HCT116 (cell line): ENCODE results near the gene DIP2B. TPM values are rescaled to one million over a fixed set of nuclear protein-coding genes. Genes with fewer than 3 reads are reported as not detected.
A peak's percentile ranks its signal among the peaks of the same experiment; 100 is the strongest.

Source experiments
- ATAC-seq: fragments of 200-7000 bp; cut with Tn5 transposase; 2 replicates; pipeline ENCODE4 v1.9.1; 2020; ENCODE audit warnings: mild to moderate bottlenecking, moderate library complexity
- BruUV-seq: library from RNA; stranded (reverse); fragments of 400-500 nt; replicated peaks from 2 replicates; lab custom pipeline; 2021; lab: Mats Ljungman, UMichigan
- CTCF ChIA-PET: fragments of 300-600 bp; sonication (Branson Sonifier 250); formaldehyde crosslinking; loops from one replicate; lab custom pipeline; 2021; ENCODE audit warnings: antibody characterized with exemption; lab: Charles Lee
- POLR2A ChIA-PET: fragments of 300-600, 350-600 bp; sonication (Branson Sonifier 250); formaldehyde crosslinking; loops from one replicate; lab custom pipeline; 2021; ENCODE audit warnings: antibody characterized with exemption; lab: Charles Lee
- RAD21 ChIA-PET, 2 experiments: fragments of 300-600 bp; sonication (Branson Sonifier 250); formaldehyde crosslinking; loops; one replicate each; lab custom pipeline; 2023; ENCODE audit warnings: low total read pairs in 2 of 2; ENCODE audit not compliant: uncharacterized antibody in 2 of 2, unreplicated experiment in 2 of 2, low non-redundant PET in 1 of 2; lab: Charles Lee
- DNase-seq: peaks from one replicate; pipeline ENCODE4 v3.0.0-alpha.2; 2010; ENCODE audit warnings: low read depth, low spot score
- H2AFZ ChIP-seq: fragments of 200-600 bp; shearing (Covaris generic), sonication (generic); 2 replicates; pipeline ENCODE4 v1.6.1; 2017; ENCODE audit warnings: low read depth, mixed run types, mixed read lengths, antibody characterized with exemption, low read length; ENCODE audit not compliant: poor library complexity, severe bottlenecking
- H3K27ac ChIP-seq: 2 replicates; pipeline ENCODE4 v1.5.1; 2012; ENCODE audit warnings: low read depth, low read length
- H3K27me3 ChIP-seq: fragments of 200-600 bp; sonication (generic); 2 replicates; pipeline ENCODE4 v1.6.1; 2016; ENCODE audit warnings: mixed run types, low read length, mixed read lengths; ENCODE audit not compliant: insufficient read depth
- H3K36me3 ChIP-seq, 2 experiments: fragments of 200-500 bp in 1 of 2; fragments of 200-600 bp in 1 of 2; sonication (Bioruptor generic) in 1 of 2; sonication (generic) in 1 of 2; 2 replicates each; pipeline versions ENCODE4 v1.5.1 to v1.6.1; 2014 to 2016; ENCODE audit warnings: low read length in 2 of 2, inconsistent platforms in 1 of 2, mixed read lengths in 1 of 2, mixed run types in 1 of 2; ENCODE audit not compliant: insufficient read depth in 2 of 2, control insufficient read depth in 1 of 2
- H3K4me1 ChIP-seq, 2 experiments: fragments of 200-600 bp in 1 of 2; sonication (generic) in 1 of 2; 2 replicates each; pipeline versions ENCODE4 v1.5.1 to v1.6.1; 2012 to 2017; ENCODE audit warnings: low read length in 2 of 2, inconsistent platforms in 1 of 2, mild to moderate bottlenecking in 1 of 2, mixed read lengths in 1 of 2, mixed run types in 1 of 2, moderate library complexity in 1 of 2; ENCODE audit not compliant: insufficient read depth in 2 of 2, control insufficient read depth in 1 of 2
- H3K4me2 ChIP-seq: fragments of 200-600 bp; sonication (generic); 2 replicates; pipeline ENCODE4 v1.6.1; 2017; ENCODE audit warnings: mixed run types, low read length, mixed read lengths
- H3K4me3 ChIP-seq, 2 experiments: fragments of 200-600 bp in 1 of 2; sonication (generic) in 1 of 2; replicated peaks in 1 of 2; 2 replicates each; pipeline ENCODE4 v1.5.1; 2011 to 2016; ENCODE audit warnings: low read length in 2 of 2, control low read depth in 1 of 2, low read depth in 1 of 2, mild to moderate bottlenecking in 1 of 2, mixed read lengths in 1 of 2, mixed run types in 1 of 2
- H3K79me2 ChIP-seq: fragments of 200-600 bp; sonication (generic); 2 replicates; pipeline ENCODE4 v1.6.1; 2017; ENCODE audit warnings: mild to moderate bottlenecking, mixed run types, low read length, moderate library complexity, mixed read lengths; ENCODE audit not compliant: insufficient read depth
- H3K9ac ChIP-seq: fragments of 200-600 bp; sonication (generic); 2 replicates; pipeline ENCODE4 v1.6.1; 2016; ENCODE audit warnings: low read length, mixed read lengths
- H3K9me2 ChIP-seq: fragments of 200-600 bp; sonication (generic), shearing (Covaris generic); 2 replicates; pipeline ENCODE4 v1.6.1; 2017; ENCODE audit warnings: mixed run types, mild to moderate bottlenecking, moderate library complexity; ENCODE audit not compliant: insufficient read depth
- H3K9me3 ChIP-seq, 2 experiments: fragments of 200-500 bp in 1 of 2; fragments of 200-600 bp in 1 of 2; sonication (Bioruptor generic) in 1 of 2; sonication (generic) in 1 of 2; 2 replicates each; pipeline ENCODE4 v1.6.1; 2014 to 2017; ENCODE audit warnings: low read length in 2 of 2, mixed read lengths in 2 of 2, inconsistent platforms in 1 of 2, low read depth in 1 of 2, mild to moderate bottlenecking in 1 of 2, mixed run types in 1 of 2, moderate library complexity in 1 of 2; ENCODE audit not compliant: control insufficient read depth in 1 of 2, insufficient read depth in 1 of 2
- H4K20me1 ChIP-seq: fragments of 200-600 bp; sonication (generic), shearing (Covaris generic); 2 replicates; pipeline ENCODE4 v1.6.1; 2017; ENCODE audit warnings: mixed run types, mild to moderate bottlenecking, moderate library complexity; ENCODE audit not compliant: insufficient read depth
- CEBPB ChIP-seq: IDR thresholded peaks from 2 replicates; pipeline ENCODE4 v1.6.1; 2012; ENCODE audit warnings: low read depth
- ELF1 ChIP-seq: IDR thresholded peaks from 2 replicates; pipeline ENCODE4 v1.6.1; 2012; ENCODE audit warnings: low read depth, borderline replicate concordance
- FOSL1 ChIP-seq: IDR thresholded peaks from 2 replicates; pipeline ENCODE4 v1.6.1; 2012; ENCODE audit warnings: low read depth
- RAD21 ChIP-seq: IDR thresholded peaks from 2 replicates; pipeline ENCODE4 v1.6.1; 2012; ENCODE audit warnings: low read depth, mild to moderate bottlenecking
- SIN3A ChIP-seq: IDR thresholded peaks from 2 replicates; pipeline ENCODE4 v1.6.1; 2012; ENCODE audit warnings: low read depth
- SRF ChIP-seq: IDR thresholded peaks from 2 replicates; pipeline ENCODE4 v1.6.1; 2012; ENCODE audit warnings: low read depth
- YY1 ChIP-seq: IDR thresholded peaks from 2 replicates; pipeline ENCODE4 v1.6.1; 2011; ENCODE audit warnings: low read length, low read depth, moderate library complexity, mild to moderate bottlenecking; ENCODE audit not compliant: insufficient replicate concordance; ENCODE audit errors: extremely low read depth
- ZNF274 ChIP-seq: fragments of 200-500 bp; sonication (Bioruptor generic); IDR thresholded peaks from 2 replicates; pipeline ENCODE4 v1.6.1; 2014; ENCODE audit warnings: mild to moderate bottlenecking, low read depth, low read length, inconsistent platforms
- intact Hi-C: fragments of 100-400 bp; cut with micrococcal nuclease; formaldehyde crosslinking; loops from 2 replicates; pipeline ENCODE4 v1.10.0; 2022
- total RNA-seq: library from RNA; stranded (reverse); gene quantifications from one replicate; pipeline ENCODE4 v1.2.1, GENCODE V29; 2021; ENCODE audit not compliant: unreplicated experiment
- TF ChIP-seq, protein P1 (sequence below), 3 experiments: fragments of 200-600 bp in 1 of 3; sonication (generic) in 1 of 3; IDR thresholded peaks in 2 of 3; conservative IDR thresholded peaks in 1 of 3; 2 replicates each; pipeline ENCODE4 v1.5.1; 2012 to 2017; ENCODE audit warnings: low read depth in 2 of 3, low read length in 2 of 3, antibody characterized with exemption in 1 of 3, borderline replicate concordance in 1 of 3, control low read depth in 1 of 3, mild to moderate bottlenecking in 1 of 3, mixed read lengths in 1 of 3, mixed run types in 1 of 3, moderate library complexity in 1 of 3; ENCODE audit not compliant: insufficient read depth in 1 of 3

DIP2B gene
- total RNA-seq, 1 experiment from 2014 or later, result 32.3 TPM

DNA sequence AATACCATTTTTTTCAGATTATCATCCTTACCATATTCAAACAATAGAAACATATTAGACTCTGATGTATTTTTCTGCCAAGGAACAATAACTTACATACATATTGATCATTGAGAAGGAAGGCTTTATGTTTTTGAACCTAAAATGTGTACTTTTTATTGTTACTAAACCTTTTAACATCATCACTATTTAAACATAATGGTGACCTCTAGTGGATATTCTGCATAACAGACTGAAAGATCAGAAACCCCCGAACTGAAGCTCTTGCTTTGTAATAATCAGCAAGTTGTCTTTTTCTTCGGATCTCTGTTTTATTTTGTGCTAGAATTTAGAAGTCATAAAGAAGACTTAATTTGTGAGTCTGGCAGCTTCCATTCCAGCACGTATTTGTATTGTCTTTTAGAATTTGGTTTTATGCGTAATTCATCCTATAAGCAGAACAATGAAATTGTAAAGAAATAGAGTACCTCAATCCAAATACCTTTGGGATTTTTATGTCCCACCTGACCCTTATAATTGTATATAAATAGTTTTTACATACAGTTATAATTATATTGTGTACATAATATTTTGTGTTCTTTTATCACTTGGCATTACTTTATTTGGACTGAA is 133.2 kb downstream of the DIP2B start:
- CTCF ChIA-PET, result interaction anchor here (0.6 to 3.5 kb wide), 11 partner anchors 9 to 1903 kb away, joined by 3 to 38 read pairs (median 3); partner anchors contain the start of gene DIP2B
- peaks cover 17 to 23% of the 10 kb centered on the region in 2 experiments for H3K4me1 ChIP-seq
- RAD21 ChIA-PET, result interaction anchor here (1.0 to 1.1 kb wide), 3 partner anchors 128 to 134 kb away, joined by 3 to 5 read pairs (median 4); partner anchors contain the start of gene DIP2B (in 2 of the 2)

More for the DNA sequence above, 133.2 kb downstream of the DIP2B start:
- Histone ChIP-seq H4K20me1 (no peaks in the 10 kb centered on the region), H3K9me2 (no peaks in the 10 kb centered on the region), H3K9me3 (no peaks in the 10 kb centered on the region), H3K27me3 (no peaks in the 10 kb centered on the region)
- POLR2A ChIA-PET, result no interaction called here
- TF ChIP-seq, protein P1, sequence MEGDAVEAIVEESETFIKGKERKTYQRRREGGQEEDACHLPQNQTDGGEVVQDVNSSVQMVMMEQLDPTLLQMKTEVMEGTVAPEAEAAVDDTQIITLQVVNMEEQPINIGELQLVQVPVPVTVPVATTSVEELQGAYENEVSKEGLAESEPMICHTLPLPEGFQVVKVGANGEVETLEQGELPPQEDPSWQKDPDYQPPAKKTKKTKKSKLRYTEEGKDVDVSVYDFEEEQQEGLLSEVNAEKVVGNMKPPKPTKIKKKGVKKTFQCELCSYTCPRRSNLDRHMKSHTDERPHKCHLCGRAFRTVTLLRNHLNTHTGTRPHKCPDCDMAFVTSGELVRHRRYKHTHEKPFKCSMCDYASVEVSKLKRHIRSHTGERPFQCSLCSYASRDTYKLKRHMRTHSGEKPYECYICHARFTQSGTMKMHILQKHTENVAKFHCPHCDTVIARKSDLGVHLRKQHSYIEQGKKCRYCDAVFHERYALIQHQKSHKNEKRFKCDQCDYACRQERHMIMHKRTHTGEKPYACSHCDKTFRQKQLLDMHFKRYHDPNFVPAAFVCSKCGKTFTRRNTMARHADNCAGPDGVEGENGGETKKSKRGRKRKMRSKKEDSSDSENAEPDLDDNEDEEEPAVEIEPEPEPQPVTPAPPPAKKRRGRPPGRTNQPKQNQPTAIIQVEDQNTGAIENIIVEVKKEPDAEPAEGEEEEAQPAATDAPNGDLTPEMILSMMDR (IDR thresholded peaks at IDR 0.05 in 2 of 3, conservative IDR thresholded peaks at IDR 0.05 in 1 of 3; ENCODE audit: borderline replicate concordance in 1 of 3, insufficient read depth in 1 of 3, low read depth in 2 of 3, low read length in 2 of 3), result peak; percentile 45 to 82 (median 77); a peak in 5 of 6 replicates
- TF ChIP-seq ELF1 (no peak), FOSL1 (0 out of 2 replicates have a peak, but pooled peaks have one; percentile 12), SRF (no peak), YY1 (no peak), SIN3A (no peak), CEBPB (0 out of 2 replicates have a peak, but pooled peaks have one; percentile 21), RAD21 (peak; percentile 87), ZNF274 (no peak)
- TF ChIP-seq, all 23 proteins: peak for 4
- DNase-seq (no peak), ATAC-seq (no peak)
- Histone ChIP-seq H2AFZ (no peak overlapping the region), H3K36me3 (no peaks in the 10 kb centered on the region), H3K4me2 (no peak overlapping the region), H3K79me2 (peaks cover 14% of the 10 kb centered on the region; the same call in 1 of the 2 replicates), H3K27ac (no peak overlapping the region), H3K4me3 (no peak overlapping the region), H3K9ac (no peak overlapping the region)
- intact Hi-C loops, result loop anchor here (1.0 kb wide), 1 partner anchor 133 kb away; no protein-coding TSS in a partner anchor
- BruUV-seq, result no TSS peak
